NK-92 (cell line): ENCODE data around the gene ELFN2.

ENCODE experiments used
- DNase-seq: peaks from one replicate; lab custom pipeline; 2025; ENCODE audit not compliant: unreplicated experiment; lab: John Stamatoyannopoulos, UW

ELFN2 gene

DNA sequence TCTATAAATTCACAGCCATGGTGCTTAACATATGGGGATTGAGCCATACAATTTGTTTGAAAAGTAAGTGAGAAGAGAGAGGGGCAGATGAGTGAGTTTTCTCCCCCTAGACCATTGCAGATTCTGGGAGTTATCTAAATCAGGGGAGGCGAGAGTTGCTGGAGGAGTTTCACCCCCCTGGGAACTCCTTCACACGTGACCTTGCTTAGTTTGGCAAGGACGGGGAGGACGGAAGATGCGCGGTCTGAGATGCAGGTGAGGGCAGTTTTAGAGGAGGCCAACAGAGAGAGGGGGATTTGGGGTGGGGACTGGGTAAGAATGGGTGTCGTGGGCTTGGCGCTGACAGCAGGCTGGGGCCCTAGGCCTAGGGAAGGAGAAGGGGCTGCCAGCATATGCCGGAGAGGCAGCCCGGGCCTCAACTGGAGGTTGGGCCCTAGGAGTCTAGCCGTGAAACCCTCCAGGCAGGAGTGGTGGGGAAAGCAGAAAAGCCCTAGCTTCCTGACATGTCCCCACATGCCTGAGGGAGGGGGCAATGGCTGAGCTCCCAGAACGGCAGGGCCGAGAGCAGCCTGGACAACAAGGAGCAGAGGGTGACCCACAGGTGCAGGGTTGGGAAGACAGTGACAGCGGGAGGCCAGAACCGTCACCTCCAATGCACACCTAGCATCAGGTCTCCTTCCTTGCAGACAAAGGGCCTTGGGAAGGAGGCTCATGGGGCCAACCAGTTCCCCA lies 63.9 kb downstream of the ELFN2 start:
- no peak for DNase-seq

- no peak for DNase-seq
Measured at GRCh38 chr22:37362621-37363020, 64.7 kb downstream of the ELFN2 start.

DNA sequence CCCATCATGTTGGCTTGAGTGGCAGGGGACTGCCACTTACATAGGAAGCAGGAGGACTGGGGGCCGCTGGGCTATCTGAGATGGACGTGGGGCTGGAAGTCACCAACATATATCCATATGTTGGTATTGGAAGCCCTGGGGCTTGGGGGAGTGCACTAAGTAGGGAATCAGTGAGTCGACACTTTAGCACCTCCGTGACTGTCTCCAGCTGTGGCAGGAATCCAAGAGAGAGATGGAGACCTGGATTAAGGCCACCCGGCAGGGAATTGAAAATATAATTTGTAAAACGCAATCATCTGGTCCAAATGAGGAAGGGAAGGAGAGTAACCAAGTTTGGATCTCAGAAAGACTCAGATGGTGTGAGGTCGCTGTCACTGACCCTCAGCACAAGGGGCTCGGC lies 68.4 kb downstream of the ELFN2 start:
- no peak for DNase-seq

DNA sequence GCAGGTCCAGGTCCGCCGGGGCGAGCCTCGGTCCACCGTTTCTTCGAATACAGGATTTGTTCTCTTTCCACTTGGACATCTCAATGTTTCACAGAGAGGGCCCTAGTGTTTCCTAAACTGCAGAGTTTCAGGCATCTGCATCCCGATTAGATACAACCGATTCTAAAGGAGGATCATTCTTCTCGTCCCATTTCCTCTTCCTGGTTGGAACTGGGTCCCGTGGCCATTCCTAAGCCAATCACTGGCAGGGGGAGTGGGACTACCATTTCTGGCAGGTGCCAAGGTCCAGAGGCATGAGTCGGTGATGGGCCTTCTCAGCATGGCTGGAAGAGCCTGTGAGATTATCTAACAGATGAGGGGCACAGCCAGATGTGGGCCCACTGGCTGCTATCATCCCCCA lies 68.9 kb downstream of the ELFN2 start:
- no peak for DNase-seq

DNA sequence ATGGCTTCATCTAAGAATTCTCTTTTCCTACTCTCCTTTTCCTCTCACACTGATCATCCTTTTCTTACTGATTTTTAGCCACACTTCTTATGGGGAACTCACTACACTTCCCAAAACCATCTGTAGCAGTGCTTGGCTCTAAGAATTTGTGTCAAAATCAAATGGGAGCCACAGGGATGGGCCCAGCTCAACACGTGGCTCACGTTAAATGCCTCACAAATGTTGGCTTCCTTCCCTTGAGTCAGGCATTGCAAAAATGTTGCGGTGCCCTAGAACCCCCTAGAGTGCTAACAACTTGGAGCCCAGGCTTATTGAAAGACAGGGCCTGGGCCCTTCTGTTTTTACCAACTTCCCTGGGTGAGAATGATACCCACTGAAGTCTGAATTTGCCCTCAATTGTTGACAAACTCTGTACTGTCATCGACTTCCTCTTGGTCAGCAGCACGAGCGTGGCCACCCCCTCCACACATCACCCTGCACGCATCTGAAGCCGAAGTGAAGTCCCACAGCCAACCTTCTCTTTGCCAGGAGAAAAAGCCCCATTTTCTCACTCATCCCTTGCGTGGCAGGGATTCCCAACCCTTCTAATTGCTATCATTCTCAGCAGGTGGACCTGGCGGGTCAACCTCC lies 69.7 kb downstream of the ELFN2 start:
- DNase-seq, result no peak

GRCh38 chr22:37356922-37357321 lies 70.4 kb downstream of the ELFN2 start:
- DNase-seq, result no peak

GRCh38 chr22:37355174-37355573 lies 72.1 kb downstream of the ELFN2 start:
- DNase-seq, result no peak

GRCh38 chr22:37354670-37355069 lies 72.6 kb downstream of the ELFN2 start:
- no peak for DNase-seq

DNA sequence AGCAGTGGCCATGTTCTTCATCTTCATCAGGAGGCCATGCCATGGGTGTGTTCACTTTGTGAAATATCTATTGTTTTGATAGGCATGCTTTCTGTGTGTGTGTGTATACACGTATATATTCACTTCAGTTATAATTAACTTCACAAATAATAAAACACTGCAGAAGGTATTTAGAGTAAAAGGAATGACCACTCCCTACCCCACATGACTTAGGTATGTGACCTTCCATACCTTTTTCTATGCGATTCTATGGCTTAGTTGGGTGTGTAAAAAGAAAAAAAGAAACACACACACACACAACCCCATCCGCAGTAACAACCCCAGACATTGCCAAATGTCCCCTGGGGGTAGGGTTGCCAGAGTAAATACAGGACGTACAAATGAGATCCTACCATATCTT lies 73.0 kb downstream of the ELFN2 start:
- DNase-seq, result no peak

DNA sequence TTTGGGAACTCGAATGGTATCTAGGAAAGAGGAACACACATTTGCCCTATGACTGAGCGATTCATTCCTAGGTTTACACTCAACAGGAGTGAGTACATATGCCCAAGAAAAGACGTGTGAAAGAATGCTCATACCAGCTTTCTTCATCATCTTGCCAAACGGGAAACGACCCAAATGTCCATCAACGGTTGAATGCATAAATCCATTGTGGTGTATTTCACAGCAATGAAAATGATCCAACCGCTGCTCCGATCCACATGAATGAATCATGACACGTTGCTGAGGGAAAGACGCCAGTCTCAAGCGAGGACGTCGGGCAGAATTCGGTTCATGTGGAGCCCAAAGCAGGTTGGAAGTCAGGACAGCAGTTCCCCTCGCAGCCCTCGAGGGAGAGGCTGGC lies 73.4 kb downstream of the ELFN2 start:
- no peak for DNase-seq

- DNase-seq, result no peak
Measured at GRCh38 chr22:37352481-37352880, 74.8 kb downstream of the ELFN2 start.

- no peak for DNase-seq
Measured at GRCh38 chr22:37351232-37351631, 76.0 kb downstream of the ELFN2 start.

DNA sequence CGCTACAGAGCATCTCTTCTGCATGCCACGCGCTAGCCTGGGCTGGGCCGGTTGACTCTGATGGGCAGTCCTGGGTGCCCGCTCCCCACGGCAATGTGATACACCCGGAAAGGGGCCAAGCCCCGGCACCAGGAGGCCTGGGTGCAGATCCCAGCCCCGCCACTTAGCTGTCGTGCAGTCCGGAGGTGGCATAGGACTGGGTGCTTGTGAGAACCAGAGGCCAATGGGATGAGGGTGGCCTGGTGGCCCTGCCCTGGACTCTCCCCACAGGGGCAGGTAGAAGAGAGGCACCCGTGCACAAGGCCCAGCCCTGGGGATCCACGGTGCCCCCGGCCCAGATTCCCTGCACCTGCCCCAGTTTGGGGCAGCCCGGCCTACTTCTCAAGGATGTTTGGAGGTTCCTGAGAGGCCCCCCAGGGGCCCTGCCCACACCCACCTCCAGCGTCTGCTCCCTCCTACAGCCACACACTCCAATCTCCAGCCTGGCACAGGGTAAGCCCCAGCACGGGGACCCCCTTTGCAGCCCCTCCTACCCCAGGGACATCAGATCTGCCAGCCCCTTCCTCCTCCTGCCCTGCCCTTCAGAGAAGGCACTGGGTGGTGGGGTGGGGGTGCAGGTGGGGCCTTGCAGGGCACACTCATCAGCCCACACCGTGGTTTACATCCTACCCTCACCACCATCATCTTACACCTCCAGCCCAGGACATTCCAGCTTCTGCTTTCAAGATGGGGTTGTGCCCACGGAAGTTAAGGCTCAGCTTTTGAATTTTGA lies 78.0 kb downstream of the ELFN2 start:
- no peak for DNase-seq

DNA sequence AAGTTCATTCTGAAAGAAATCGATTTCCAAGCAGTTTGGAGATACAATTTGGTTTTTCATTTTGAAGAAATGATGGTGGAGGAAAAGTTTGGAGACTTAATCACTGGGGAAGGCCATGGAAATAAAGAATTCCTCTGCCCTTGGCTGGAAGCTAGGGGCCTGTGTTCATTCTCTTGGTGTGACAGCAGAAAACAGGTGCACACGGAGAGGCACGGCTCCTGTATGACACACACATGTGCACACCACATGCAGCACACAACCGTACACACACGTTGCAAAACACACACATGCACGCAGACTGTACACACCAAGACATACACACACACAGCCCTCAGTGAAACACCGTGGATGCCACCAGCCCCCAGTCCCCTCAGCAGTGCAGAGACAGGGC lies 80.8 kb downstream of the ELFN2 start:
- DNase-seq, result no peak

GRCh38 chr22:37345863-37346504 lies 81.3 kb downstream of the ELFN2 start:
- no peak for DNase-seq

- DNase-seq, result no peak
Measured at GRCh38 chr22:37344735-37345449, 82.4 kb downstream of the ELFN2 start.

DNA sequence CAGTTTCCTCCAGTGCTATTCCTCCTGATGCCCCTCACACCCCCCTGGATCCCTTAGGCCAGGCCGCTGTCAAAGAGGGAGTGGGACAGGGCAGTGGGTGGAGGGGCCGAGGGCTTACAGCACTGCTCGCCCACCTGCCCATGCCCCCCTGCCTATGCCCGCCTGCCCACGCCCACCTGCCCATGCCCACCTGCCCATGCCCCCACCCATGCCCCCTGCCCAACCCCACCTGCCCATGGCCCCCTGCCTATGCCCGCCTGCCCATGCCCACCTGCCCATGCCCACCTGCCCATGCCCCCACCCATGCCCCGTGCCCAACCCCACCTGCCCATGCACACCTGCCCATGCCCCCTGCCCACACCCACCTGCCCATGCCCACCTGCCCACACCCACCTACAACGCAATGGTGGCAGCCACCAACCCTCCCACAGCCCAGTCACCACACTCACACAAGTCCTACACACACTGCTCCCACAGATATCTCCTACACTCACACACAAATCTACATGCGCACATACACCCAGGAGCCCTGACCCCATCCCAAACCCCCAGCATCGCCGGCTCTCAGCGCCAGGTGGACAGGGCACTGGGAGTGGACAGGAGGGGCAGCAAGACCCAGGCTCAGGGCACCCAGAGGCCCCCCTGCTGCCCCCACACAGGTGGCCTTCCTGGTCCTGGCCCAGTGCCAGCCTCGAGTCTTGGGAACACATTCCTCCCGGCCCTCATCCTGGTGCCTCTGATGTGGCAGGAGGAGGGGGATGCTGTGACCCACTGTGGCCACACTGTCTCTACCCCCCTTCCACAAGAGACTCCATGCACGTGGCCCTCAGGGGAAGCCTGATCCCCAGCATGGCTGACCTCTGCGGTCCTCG lies 83.2 kb downstream of the ELFN2 start:
- no peak for DNase-seq

- no peak for DNase-seq
Measured at GRCh38 chr22:37343348-37343747, 83.9 kb downstream of the ELFN2 start.

- no peak for DNase-seq
Measured at GRCh38 chr22:37342065-37342464, 85.2 kb downstream of the ELFN2 start.
